GM12874 (cell line): ENCODE measurements around the gene BBS12.

Experiments used
- CTCF ChIP-seq: IDR thresholded peaks from 2 replicates; pipeline ENCODE4 v1.5.1; 2011; ENCODE audit warnings: low read depth, mild to moderate bottlenecking, control low read depth, low read length, moderate library complexity; ENCODE audit not compliant: insufficient read depth

Gene BBS12

GRCh38 chr4:122755675-122756074 lies 23.2 kb downstream of the BBS12 start:
- TF ChIP-seq CTCF: no peak

DNA sequence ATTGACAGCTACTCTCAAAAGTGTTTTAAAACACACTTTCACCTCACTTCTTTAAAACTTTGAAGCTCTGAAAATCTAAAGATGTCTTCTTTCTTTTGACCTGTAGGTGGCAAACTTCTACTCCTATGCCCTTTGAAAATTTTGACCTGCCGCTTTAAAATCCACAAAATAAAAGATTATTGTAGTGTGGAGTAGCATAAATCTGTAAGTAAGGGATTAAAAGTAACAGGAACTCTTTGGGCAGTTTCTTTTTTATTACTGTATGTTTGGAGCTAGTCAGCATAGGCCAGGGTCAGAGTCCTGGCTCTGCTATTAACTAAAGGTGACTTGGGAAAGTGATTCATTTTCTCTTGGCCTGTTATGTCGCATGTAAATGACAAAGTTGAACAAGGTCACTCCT lies 25.5 kb downstream of the BBS12 start:
- peak; percentile 34; the same call in 1 of the 2 replicates for TF ChIP-seq CTCF

DNA sequence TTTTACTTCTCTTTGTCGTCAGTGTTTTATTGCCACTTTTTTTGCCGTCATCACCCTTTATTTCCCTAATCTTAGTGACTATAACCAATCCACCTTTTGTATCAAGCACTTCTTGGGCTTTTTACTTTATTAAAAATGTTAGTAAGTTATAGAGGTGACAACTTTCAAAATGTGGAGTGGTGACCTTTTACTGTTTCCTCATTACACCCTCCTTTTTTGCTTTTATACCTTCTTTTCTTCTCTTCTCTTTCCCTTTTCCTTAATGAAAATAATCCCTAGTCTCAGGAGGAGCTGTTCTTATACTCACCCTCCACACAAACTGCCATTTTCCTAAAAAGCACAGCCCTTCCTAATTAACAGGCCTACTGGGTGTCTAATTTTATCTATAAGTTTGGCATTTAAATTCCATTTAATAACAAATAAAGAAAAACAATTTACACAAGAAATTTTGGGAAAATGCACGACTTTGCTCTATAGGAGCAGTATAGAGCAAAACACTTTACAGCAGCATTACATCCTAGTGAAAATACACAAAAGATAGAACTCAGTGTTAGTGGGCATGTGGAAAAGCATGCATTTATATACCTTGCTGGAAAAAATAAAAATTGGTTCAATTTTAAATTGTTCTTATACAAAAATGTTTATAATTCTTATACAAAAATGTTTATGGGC lies 27.3 kb downstream of the BBS12 start:
- TF ChIP-seq CTCF: no peak

DNA sequence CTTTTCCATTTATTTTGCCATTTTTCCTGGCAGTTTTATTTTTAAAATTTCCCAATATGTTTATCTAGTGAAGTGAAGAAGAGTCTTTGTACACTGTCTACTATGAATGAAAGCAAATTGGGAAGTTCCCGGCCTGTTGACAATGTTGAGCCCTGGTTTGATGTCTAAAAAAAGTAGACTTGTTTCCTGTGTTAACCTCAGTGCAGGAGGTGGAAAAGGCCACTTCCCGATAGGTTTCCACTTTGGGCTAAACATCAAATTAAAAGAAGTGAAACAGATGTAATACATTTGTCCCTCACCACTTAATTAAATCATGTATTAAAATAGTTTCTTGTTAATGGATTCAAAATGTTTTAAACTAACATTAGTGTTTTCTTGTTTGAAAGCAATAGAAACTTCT lies 30.0 kb downstream of the BBS12 start:
- TF ChIP-seq CTCF: no peak

DNA sequence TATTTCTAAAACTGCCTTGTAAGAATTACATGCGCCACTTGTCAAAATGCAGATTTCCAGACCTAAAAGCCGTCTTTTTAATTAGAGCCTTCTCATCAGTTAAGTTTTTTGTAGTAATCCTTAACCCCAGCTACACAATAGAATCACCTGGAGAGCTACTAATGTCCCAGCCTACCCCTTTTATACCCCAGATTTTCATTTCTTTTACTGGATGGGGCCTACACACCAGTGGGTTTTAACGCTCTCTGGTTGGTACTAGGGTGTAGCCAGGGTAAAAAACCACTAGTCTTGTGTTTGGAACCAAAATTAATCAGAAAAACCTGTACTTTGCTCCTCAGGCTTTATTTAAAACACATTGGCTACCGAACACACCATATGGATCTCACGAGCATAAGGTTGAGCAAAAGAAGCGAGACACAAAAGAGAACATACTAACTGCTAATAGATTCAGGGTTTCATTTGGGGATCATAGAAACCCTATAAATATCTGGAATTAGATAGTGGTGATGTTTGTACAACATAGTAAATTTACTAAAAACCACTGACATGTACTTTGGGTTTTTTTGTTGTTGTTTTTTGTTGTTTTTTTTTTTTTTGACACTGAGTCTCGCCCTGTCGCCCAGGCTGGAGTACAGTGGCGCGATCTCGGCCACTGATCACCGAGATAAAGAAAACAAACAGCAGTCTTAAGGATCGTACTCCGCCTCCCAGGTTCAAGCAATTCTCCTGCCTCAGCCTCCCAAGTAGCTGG lies 30.6 kb downstream of the BBS12 start:
- no peak for TF ChIP-seq CTCF

DNA sequence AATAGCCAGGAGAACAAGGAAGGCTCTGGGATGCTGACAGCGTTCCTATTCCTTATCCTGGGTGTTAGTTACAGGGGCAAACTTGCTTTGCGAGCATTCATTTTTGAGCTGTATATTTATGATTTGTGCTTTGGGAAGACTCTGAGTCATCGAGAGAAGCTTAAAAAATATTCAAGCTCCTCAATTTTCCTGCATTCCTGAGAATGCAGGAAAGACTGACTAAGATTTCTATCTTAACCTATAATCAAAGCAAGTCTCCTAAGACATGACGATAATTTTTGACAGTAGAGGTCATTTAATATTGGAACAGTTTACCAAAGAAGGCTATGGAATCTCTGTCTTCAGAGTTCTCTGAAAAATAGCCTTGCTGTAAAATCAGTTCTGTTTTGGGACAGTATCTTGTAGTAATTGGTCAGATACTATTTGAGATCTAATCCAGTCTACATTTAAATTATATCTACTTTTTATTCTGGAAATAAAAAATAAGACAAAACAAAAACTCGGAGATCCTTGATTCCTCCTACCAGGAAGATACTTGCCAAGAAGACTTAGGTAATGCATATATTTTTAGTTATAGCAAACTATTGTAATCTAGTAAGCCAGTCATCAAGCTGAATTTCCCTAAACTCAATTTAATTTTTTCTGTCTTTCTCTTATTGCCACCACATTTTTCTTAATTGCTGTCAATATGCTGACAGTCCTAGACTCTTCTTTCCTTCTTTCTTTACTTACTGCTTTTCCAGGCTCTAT lies 31.7 kb downstream of the BBS12 start:
- no peak for TF ChIP-seq CTCF

- TF ChIP-seq CTCF: no peak
These were observed 32.3 kb downstream of the BBS12 start for GRCh38 chr4:122764821-122765215.
